ENCODE measurements around the gene FYB1. TPM values are rescaled to one million over a fixed set of nuclear protein-coding genes. Genes with fewer than 3 reads are reported as not detected.

Gene FYB1
- total RNA-seq, 1 experiment from 2014 or later, result not detected

GRCh38 chr5:39104221-39104620 lies 115.1 kb downstream of the FYB1 start:
- Histone ChIP-seq H3K27me3 (ENCODE audit: insufficient read depth, low read length) (no peaks in the 10 kb centered on the region), H3K14ac (ENCODE audit: insufficient read depth, low read length) (no peak overlapping the region), H2BK5ac (ENCODE audit: insufficient read length, low read length) (no peak overlapping the region), H2BK120ac (ENCODE audit: low read depth, low read length, poor library complexity, severe bottlenecking) (no peak overlapping the region), H3K9ac (ENCODE audit: extremely low read depth, insufficient read length, low read length) (no peak overlapping the region), H3K23ac (ENCODE audit: insufficient read length, low read depth, low read length) (no peak overlapping the region), H3T11ph (ENCODE audit: low read length) (no peak overlapping the region), H4K8ac (replicated peaks; ENCODE audit: insufficient read length, low read depth, low read length) (no peak overlapping the region), H3K4ac (ENCODE audit: low read depth, low read length) (no peak overlapping the region), H3K4me1 (ENCODE audit: insufficient read depth, low read length) (no peaks in the 10 kb centered on the region), H3K79me2 (ENCODE audit: insufficient read depth, low read length) (no peaks in the 10 kb centered on the region), H3K79me1 (ENCODE audit: insufficient read depth, low read depth, low read length, poor library complexity, severe bottlenecking) (no peaks in the 10 kb centered on the region), H4K20me1 (ENCODE audit: control insufficient read depth, insufficient read depth, insufficient read length) (no peaks in the 10 kb centered on the region), H3K27ac (ENCODE audit: insufficient read length, low read depth, low read length) (no peak overlapping the region), H3K9me3 (ENCODE audit: control insufficient read depth, low read depth, low read length) (no peaks in the 10 kb centered on the region), H2BK20ac (ENCODE audit: low read depth, low read length, poor library complexity, severe bottlenecking) (no peak overlapping the region), H3K18ac (ENCODE audit: insufficient read length, low read depth, low read length) (no peak overlapping the region), H2AFZ (ENCODE audit: low read length) (no peak overlapping the region), H2BK12ac (ENCODE audit: insufficient read length, low read depth, low read length) (no peak overlapping the region), H2BK15ac (ENCODE audit: low read depth, low read length) (no peak overlapping the region), H2AK5ac (ENCODE audit: insufficient read length, low read length) (no peak overlapping the region), H4K91ac (ENCODE audit: insufficient read length, low read depth, low read length) (no peak overlapping the region), H3K56ac (ENCODE audit: insufficient read length, low read depth, low read length) (no peak overlapping the region), H3K23me2 (ENCODE audit: insufficient read length, low read depth, low read length, poor library complexity, severe bottlenecking) (no peaks in the 10 kb centered on the region), H4K5ac (ENCODE audit: insufficient read length, low read depth, low read length) (no peak overlapping the region), H3K4me2 (ENCODE audit: insufficient read depth, insufficient read length, low read length) (no peak overlapping the region)
- no peak overlapping the region for H3K27ac Mint-ChIP-seq
- TF ChIP-seq CTCF (conservative IDR thresholded peaks at IDR 0.05), result no peak
- DNase-seq, result no peak
- WGBS (ENCODE audit: extremely low coverage, insufficient read length, low lambda C conversion rate), result no CpG with 5 or more reads among the region's 1 CpG
- no peak overlapping the region for H3K4me3 Mint-ChIP-seq
- H3K4me1 Mint-ChIP-seq, result no peaks in the 10 kb centered on the region
- no peaks in the 10 kb centered on the region for H3K9me3 Mint-ChIP-seq
- H3K36me3 Mint-ChIP-seq (ENCODE audit: insufficient read depth in 1 of 3, low read depth in 3 of 3), result no peaks in the 10 kb centered on the region
- H3K27me3 Mint-ChIP-seq (ENCODE audit: low read depth), result no peaks in the 10 kb centered on the region

Measured in H9 (cell line).